ENCODE data around the gene CABP1.

DNA sequence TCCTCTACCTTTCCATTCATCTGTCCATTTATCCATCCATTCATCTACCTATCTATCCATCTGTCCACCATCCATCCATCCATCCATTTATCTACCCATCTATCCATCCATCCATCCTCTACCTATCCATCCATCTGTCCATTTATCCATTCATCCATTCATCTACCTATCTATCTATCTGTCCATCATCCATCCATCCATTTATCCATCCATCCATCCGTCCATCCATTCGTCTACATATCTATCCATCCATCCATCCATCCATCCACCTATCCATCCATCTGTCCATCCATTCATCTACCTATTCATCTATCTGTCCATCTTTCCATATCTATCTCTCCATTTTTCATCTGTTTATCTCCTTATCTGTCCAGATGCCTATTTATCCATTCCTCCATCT lies 21.0 kb downstream of the CABP1 start:
- no peak for TF ChIP-seq EP300 (IDR thresholded peaks at IDR 0.05)
- no peak for TF ChIP-seq POLR2A (IDR thresholded peaks at IDR 0.05)
